PC-9 (cell line): Measurements from ENCODE around the gene CES5A.

ENCODE experiments used
- EZH2 ChIP-seq: fragments of 200-600 bp; sonication (generic); IDR thresholded peaks from 2 replicates; pipeline ENCODE4 v1.8.0; 2017; ENCODE audit warnings: antibody characterized with exemption, low read depth
- TF ChIP-seq, protein P1 (sequence below): fragments of 200-600 bp; sonication (generic); conservative IDR thresholded peaks from 2 replicates; pipeline ENCODE4 v1.6.1; 2017; ENCODE audit warnings: mixed run types, antibody characterized with exemption, mild to moderate bottlenecking, moderate library complexity

DNA sequence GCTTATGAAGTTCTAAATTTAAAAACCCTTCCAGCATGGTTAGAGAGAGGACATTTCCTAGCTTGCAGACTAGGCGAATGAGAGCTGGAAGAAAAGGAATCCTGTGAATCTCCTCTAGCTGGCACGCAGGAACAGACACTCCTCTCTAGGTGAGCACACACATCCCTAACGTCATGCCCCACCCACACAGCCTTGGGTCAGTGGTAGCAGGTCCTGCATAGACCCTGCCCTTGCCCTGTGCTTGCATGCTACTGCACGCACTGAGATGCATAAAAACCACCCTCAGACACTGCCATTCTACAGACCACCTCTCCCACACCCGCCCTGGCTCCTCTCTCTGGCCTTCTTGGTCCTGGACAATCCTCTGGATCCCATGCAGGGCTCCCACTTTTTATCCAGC, 65.8 kb downstream of the CES5A start:
- TF ChIP-seq, protein P1, sequence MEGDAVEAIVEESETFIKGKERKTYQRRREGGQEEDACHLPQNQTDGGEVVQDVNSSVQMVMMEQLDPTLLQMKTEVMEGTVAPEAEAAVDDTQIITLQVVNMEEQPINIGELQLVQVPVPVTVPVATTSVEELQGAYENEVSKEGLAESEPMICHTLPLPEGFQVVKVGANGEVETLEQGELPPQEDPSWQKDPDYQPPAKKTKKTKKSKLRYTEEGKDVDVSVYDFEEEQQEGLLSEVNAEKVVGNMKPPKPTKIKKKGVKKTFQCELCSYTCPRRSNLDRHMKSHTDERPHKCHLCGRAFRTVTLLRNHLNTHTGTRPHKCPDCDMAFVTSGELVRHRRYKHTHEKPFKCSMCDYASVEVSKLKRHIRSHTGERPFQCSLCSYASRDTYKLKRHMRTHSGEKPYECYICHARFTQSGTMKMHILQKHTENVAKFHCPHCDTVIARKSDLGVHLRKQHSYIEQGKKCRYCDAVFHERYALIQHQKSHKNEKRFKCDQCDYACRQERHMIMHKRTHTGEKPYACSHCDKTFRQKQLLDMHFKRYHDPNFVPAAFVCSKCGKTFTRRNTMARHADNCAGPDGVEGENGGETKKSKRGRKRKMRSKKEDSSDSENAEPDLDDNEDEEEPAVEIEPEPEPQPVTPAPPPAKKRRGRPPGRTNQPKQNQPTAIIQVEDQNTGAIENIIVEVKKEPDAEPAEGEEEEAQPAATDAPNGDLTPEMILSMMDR = no peak
- no peak for TF ChIP-seq EZH2
